ENCODE measurements around the gene PALM. TPM values are rescaled to one million over a fixed set of nuclear protein-coding genes. Genes with fewer than 3 reads are reported as not detected.

The PALM gene
- total RNA-seq, 3 donors from 2014 or later = 8.1 to 58.4 (median 13.0) TPM

- intact Hi-C loops (cut with DNase I, micrococcal nuclease) = loop anchor here (5.0 to 10.0 kb wide), 2 partner anchors 64 to 146 kb away; partner anchors contain the start of gene HCN2 (in 1 of the 2)
- ATAC-seq (no peak), DNase-seq (no peak)
- Histone ChIP-seq H3K9me3 (no peaks in the 10 kb centered on the region), H3K36me3 (ENCODE audit: low read depth) (no peaks in the 10 kb centered on the region), H3K4me3 (no peak overlapping the region), H3K4me1 (ENCODE audit: low read depth) (peaks cover 4% of the 10 kb centered on the region)
- TF ChIP-seq CTCF (IDR thresholded peaks at IDR 0.05) = no peak
These were observed 22.3 kb downstream of the PALM start for GRCh38 chr19:731000-731399.

- intact Hi-C loops (cut with DNase I, micrococcal nuclease) = loop anchor here (5.0 to 10.0 kb wide), 2 partner anchors 65 to 148 kb away; partner anchors contain the start of gene HCN2 (in 1 of the 2)
- Histone ChIP-seq H3K4me3 (no peak overlapping the region), H3K36me3 (ENCODE audit: low read depth) (no peaks in the 10 kb centered on the region), H3K4me1 (ENCODE audit: low read depth) (peaks cover 4% of the 10 kb centered on the region), H3K9me3 (no peaks in the 10 kb centered on the region)
- no peak for TF ChIP-seq CTCF (IDR thresholded peaks at IDR 0.05)
- no peak for DNase-seq
- no peak for ATAC-seq
These were observed 23.7 kb downstream of the PALM start for GRCh38 chr19:732148-733069.

GRCh38 chr19:734716-735115 lies 26.0 kb downstream of the PALM start:
- intact Hi-C loops (cut with DNase I, micrococcal nuclease) = loop anchor here (5.0 to 10.0 kb wide), 2 partner anchors 67 to 150 kb away; partner anchors contain the start of gene HCN2 (in 1 of the 2)
- H3K4me3 ChIP-seq = no peak overlapping the region
- TF ChIP-seq CTCF (IDR thresholded peaks at IDR 0.05) = no peak
- H3K36me3 ChIP-seq (ENCODE audit: low read depth) = no peaks in the 10 kb centered on the region
- DNase-seq = no peak
- no peak for ATAC-seq
- no peaks in the 10 kb centered on the region for H3K9me3 ChIP-seq
- H3K4me1 ChIP-seq (ENCODE audit: low read depth) = peaks cover 20% of the 10 kb centered on the region

GRCh38 chr19:736125-736524 lies 27.4 kb downstream of the PALM start:
- no peak overlapping the region for H3K4me3 ChIP-seq
- no peaks in the 10 kb centered on the region for H3K36me3 ChIP-seq (ENCODE audit: low read depth)
- no peak for TF ChIP-seq CTCF (IDR thresholded peaks at IDR 0.05)
- H3K9me3 ChIP-seq = no peaks in the 10 kb centered on the region
- peaks cover 25% of the 10 kb centered on the region for H3K4me1 ChIP-seq (ENCODE audit: low read depth)
- DNase-seq (no peak), ATAC-seq (no peak)
- intact Hi-C loops (cut with DNase I, micrococcal nuclease) = loop anchor here in 1 of 2 donors (10.0 kb wide), 1 partner anchor 151 kb away; the partner anchor contains the start of gene HCN2

DNA sequence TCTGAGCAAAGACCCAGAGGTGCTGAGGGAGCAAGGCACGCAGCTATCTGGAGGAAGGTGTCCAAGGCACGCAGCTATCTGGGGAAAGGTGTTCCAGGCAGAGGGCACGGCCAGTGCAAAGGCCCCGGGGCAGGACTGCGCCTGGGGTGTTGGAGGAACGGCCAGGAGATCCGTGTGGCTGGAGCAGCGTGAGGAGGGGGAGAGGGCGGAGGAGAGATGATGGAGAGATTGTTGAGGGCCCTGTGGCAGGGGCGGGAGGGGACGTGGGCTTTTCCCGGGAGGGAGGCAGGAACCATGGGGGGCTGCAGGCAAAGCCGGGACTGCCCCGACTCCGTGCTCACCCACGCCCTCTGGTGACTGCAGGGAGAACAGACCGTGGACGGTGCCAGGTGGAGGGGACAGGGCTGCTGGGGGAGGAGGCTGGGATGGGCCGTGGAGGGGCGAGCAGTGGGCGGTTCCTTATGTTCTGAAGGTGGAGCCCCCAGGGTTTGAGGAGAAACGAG lies 28.9 kb downstream of the PALM start:
- DNase-seq (peak in 2 of 3 donors; percentile 66 to 80), ATAC-seq (peak; percentile 53)
- no peaks in the 10 kb centered on the region for H3K36me3 ChIP-seq (ENCODE audit: low read depth)
- peak; percentile 45 for TF ChIP-seq CTCF (IDR thresholded peaks at IDR 0.05)
- H3K4me3 ChIP-seq = no peak overlapping the region
- intact Hi-C loops (cut with DNase I, micrococcal nuclease) = loop anchor here in 1 of 2 donors (10.0 kb wide), 1 partner anchor 153 kb away; the partner anchor contains the start of gene HCN2
- H3K4me1 ChIP-seq (ENCODE audit: low read depth) = peaks cover 35% of the 10 kb centered on the region
- H3K9me3 ChIP-seq = no peaks in the 10 kb centered on the region
